Neural cell (in vitro differentiated cells): Measurements from ENCODE around the gene NDUFS7. TPM values are rescaled to one million over a fixed set of nuclear protein-coding genes. Genes with fewer than 3 reads are reported as not detected.

Source experiments
- H2AFZ ChIP-seq: fragments of 200-600, 300-800 bp; sonication (generic), shearing (Covaris generic); 2 replicates; pipeline ENCODE4 v1.6.0; 2014; ENCODE audit warnings: low read depth, mild to moderate bottlenecking, antibody characterized with exemption, low read length, moderate library complexity
- H3F3A ChIP-seq: fragments of 200-600 bp; shearing (Covaris generic); 2 replicates; pipeline ENCODE4 v1.6.1; 2016; ENCODE audit warnings: mild to moderate bottlenecking, moderate library complexity, mixed read lengths, antibody characterized with exemption, low read length; ENCODE audit not compliant: insufficient read depth, poor library complexity, severe bottlenecking
- H3K27ac ChIP-seq: fragments of 200-600, 300-800 bp; sonication (generic), shearing (Covaris generic); 2 replicates; pipeline ENCODE4 v1.5.1; 2014; ENCODE audit warnings: mild to moderate bottlenecking, low read length, moderate library complexity
- H3K27me3 ChIP-seq: fragments of 300-800, 200-600 bp; sonication (generic), shearing (Covaris generic); 2 replicates; pipeline ENCODE4 v1.6.0; 2014; ENCODE audit warnings: mild to moderate bottlenecking, low read depth, low read length, moderate library complexity; ENCODE audit not compliant: insufficient read depth
- H3K36me3 ChIP-seq: fragments of 300-800, 200-600 bp; sonication (generic), shearing (Covaris generic); 2 replicates; pipeline ENCODE4 v1.5.1; 2014; ENCODE audit warnings: mild to moderate bottlenecking, antibody characterized with exemption, low read length, moderate library complexity; ENCODE audit not compliant: insufficient read depth
- H3K4me2 ChIP-seq: fragments of 300-800, 200-600 bp; sonication (generic), shearing (Covaris generic); 2 replicates; pipeline ENCODE4 v1.6.0; 2014; ENCODE audit warnings: mild to moderate bottlenecking, low read length
- H3K4me3 ChIP-seq: fragments of 300-800, 200-600 bp; sonication (generic), shearing (Covaris generic); 2 replicates; pipeline ENCODE4 v1.5.1; 2014; ENCODE audit warnings: mild to moderate bottlenecking, low read length, moderate library complexity
- H3K79me2 ChIP-seq: fragments of 200-600 bp; shearing (Covaris generic); replicated peaks from 2 replicates; pipeline ENCODE4 v1.6.0; 2014; ENCODE audit warnings: mild to moderate bottlenecking, low read length, moderate library complexity; ENCODE audit not compliant: insufficient read depth
- H3K9ac ChIP-seq: fragments of 300-800, 200-600 bp; sonication (generic), shearing (Covaris generic); 2 replicates; pipeline ENCODE4 v1.6.1; 2016; ENCODE audit warnings: mild to moderate bottlenecking, low read length, mixed read lengths
- H3K9me2 ChIP-seq: fragments of 200-600 bp; shearing (Covaris generic); 2 replicates; pipeline ENCODE4 v1.6.1; 2016; ENCODE audit warnings: mild to moderate bottlenecking, low read length, mixed read lengths; ENCODE audit not compliant: insufficient read depth
- H3K9me3 ChIP-seq: fragments of 200-600, 300-800 bp; sonication (generic), shearing (Covaris generic); 2 replicates; pipeline ENCODE4 v1.6.1; 2016; ENCODE audit warnings: mild to moderate bottlenecking, mixed run types, low read length, moderate library complexity, mixed read lengths
- H4K20me1 ChIP-seq: fragments of 200-600 bp; shearing (Covaris generic); 2 replicates; pipeline ENCODE4 v1.6.1; 2016; ENCODE audit warnings: mild to moderate bottlenecking, mixed run types; ENCODE audit not compliant: insufficient read depth
- EP300 ChIP-seq: fragments of 450-650 bp; conservative IDR thresholded peaks from 2 replicates; pipeline ENCODE4 v1.6.1; 2014; ENCODE audit warnings: antibody characterized with exemption, mild to moderate bottlenecking, moderate library complexity; ENCODE audit not compliant: poor library complexity, severe bottlenecking
- EZH2 ChIP-seq: fragments of 200-600, 300-800 bp; shearing (Covaris generic), sonication (generic); IDR thresholded peaks from 2 replicates; pipeline ENCODE4 v1.6.1; 2014; ENCODE audit warnings: antibody characterized with exemption, low read length, borderline replicate concordance, mild to moderate bottlenecking; ENCODE audit not compliant: insufficient read depth, poor library complexity, severe bottlenecking
- MXI1 ChIP-seq: fragments of 450-650 bp; conservative IDR thresholded peaks from 2 replicates; pipeline ENCODE4 v1.6.1; 2014; ENCODE audit warnings: antibody characterized with exemption, mild to moderate bottlenecking; ENCODE audit not compliant: poor library complexity, severe bottlenecking
- POLR2AphosphoS5 ChIP-seq: IDR thresholded peaks from 2 replicates; pipeline ENCODE4 v1.6.1; 2012
- RAD21 ChIP-seq: fragments of 450-650 bp; conservative IDR thresholded peaks from 2 replicates; pipeline ENCODE4 v1.6.1; 2014; ENCODE audit warnings: antibody characterized with exemption, mild to moderate bottlenecking, moderate library complexity
- SMC3 ChIP-seq: fragments of 450-650 bp; conservative IDR thresholded peaks from 2 replicates; pipeline ENCODE4 v1.6.1; 2014; ENCODE audit warnings: antibody characterized with exemption, mild to moderate bottlenecking, moderate library complexity; ENCODE audit not compliant: poor library complexity
- TAF1 ChIP-seq: IDR thresholded peaks from 2 replicates; pipeline ENCODE4 v1.6.1; 2012; ENCODE audit warnings: low read depth
- polyA plus RNA-seq: library from polyadenylated mRNA; depleted of rRNA; stranded (reverse); fragments of >200 nt; gene quantifications from 2 replicates; pipeline ENCODE4 v1.2.3, GENCODE V29; 2014
- TF ChIP-seq, protein P1 (sequence below): IDR thresholded peaks from 2 replicates; pipeline ENCODE4 v1.6.1; 2012; ENCODE audit warnings: borderline replicate concordance
- TF ChIP-seq, protein P2 (sequence below): fragments of 450-650 bp; IDR thresholded peaks from 2 replicates; pipeline ENCODE4 v1.5.1; 2014; ENCODE audit warnings: antibody characterized with exemption, mild to moderate bottlenecking, moderate library complexity; ENCODE audit not compliant: poor library complexity, severe bottlenecking

NDUFS7 gene
- polyA plus RNA-seq, 1 donor from 2014 or later, result 196 TPM

DNA sequence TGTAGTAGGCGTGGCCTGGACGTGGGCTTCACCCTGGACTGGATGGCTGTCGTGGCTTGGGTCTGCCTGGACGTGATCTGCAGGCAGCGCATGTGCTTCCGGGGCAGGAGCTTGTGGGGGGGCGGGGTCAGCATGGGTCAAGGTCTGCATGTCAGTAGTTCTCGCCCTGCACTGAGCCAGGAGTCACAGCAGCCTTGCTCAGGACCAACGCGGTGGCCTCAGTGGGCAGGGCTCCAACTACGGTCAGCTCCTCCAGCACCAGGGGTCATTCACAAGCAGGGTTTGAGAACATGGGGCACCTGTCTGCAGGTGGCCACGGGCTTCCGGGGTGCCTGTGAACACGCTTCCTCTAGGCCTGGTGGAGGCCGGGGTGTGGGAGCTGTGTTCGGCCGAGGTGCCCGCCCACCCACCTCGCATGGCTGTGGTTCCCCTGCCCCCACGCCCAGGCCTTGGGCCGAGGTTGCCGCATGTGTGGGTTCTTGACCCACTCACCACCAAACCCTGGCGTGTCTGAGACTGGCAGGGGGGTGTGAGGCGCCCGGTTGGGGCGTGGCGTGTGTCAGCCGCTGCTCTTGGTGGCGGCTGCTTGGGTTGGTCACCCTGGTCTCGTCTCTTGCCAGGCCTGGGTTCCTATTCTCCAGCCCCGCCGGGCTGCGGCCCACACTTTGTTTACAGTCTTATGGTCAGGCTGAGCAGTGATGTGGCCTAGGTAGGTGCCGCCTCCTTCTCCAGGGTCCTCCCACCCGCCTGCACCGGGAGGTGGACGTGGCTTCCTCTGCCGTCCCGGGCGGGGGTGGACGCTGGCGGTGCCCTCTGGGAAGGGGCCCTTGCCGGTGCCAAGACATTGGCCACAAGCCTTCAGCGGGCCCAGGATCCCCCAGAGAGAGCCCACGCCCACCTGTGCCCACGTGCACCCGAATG, 49.7 kb downstream of the NDUFS7 start:
- no peaks in the 10 kb centered on the region for H4K20me1 ChIP-seq
- H3F3A ChIP-seq, result peaks cover 4% of the 10 kb centered on the region
- no peaks in the 10 kb centered on the region for H3K9me2 ChIP-seq
- H3K4me3 ChIP-seq, result no peak overlapping the region
- H3K4me2 ChIP-seq, result no peak overlapping the region
- H3K9ac ChIP-seq, result no peak overlapping the region
- H3K36me3 ChIP-seq, result no peaks in the 10 kb centered on the region
- H3K27ac ChIP-seq, result no peak overlapping the region
- no peaks in the 10 kb centered on the region for H3K27me3 ChIP-seq
- H2AFZ ChIP-seq, result no peak overlapping the region
- H3K9me3 ChIP-seq, result no peaks in the 10 kb centered on the region
- TF ChIP-seq, protein P1, sequence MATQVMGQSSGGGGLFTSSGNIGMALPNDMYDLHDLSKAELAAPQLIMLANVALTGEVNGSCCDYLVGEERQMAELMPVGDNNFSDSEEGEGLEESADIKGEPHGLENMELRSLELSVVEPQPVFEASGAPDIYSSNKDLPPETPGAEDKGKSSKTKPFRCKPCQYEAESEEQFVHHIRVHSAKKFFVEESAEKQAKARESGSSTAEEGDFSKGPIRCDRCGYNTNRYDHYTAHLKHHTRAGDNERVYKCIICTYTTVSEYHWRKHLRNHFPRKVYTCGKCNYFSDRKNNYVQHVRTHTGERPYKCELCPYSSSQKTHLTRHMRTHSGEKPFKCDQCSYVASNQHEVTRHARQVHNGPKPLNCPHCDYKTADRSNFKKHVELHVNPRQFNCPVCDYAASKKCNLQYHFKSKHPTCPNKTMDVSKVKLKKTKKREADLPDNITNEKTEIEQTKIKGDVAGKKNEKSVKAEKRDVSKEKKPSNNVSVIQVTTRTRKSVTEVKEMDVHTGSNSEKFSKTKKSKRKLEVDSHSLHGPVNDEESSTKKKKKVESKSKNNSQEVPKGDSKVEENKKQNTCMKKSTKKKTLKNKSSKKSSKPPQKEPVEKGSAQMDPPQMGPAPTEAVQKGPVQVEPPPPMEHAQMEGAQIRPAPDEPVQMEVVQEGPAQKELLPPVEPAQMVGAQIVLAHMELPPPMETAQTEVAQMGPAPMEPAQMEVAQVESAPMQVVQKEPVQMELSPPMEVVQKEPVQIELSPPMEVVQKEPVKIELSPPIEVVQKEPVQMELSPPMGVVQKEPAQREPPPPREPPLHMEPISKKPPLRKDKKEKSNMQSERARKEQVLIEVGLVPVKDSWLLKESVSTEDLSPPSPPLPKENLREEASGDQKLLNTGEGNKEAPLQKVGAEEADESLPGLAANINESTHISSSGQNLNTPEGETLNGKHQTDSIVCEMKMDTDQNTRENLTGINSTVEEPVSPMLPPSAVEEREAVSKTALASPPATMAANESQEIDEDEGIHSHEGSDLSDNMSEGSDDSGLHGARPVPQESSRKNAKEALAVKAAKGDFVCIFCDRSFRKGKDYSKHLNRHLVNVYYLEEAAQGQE, result no peak
- TF ChIP-seq EZH2, result no peak
- no peak for TF ChIP-seq TAF1
- TF ChIP-seq SMC3, result no peak
- TF ChIP-seq, protein P2, sequence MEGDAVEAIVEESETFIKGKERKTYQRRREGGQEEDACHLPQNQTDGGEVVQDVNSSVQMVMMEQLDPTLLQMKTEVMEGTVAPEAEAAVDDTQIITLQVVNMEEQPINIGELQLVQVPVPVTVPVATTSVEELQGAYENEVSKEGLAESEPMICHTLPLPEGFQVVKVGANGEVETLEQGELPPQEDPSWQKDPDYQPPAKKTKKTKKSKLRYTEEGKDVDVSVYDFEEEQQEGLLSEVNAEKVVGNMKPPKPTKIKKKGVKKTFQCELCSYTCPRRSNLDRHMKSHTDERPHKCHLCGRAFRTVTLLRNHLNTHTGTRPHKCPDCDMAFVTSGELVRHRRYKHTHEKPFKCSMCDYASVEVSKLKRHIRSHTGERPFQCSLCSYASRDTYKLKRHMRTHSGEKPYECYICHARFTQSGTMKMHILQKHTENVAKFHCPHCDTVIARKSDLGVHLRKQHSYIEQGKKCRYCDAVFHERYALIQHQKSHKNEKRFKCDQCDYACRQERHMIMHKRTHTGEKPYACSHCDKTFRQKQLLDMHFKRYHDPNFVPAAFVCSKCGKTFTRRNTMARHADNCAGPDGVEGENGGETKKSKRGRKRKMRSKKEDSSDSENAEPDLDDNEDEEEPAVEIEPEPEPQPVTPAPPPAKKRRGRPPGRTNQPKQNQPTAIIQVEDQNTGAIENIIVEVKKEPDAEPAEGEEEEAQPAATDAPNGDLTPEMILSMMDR, result no peak
- no peak for TF ChIP-seq MXI1
- no peak for TF ChIP-seq POLR2AphosphoS5
- TF ChIP-seq RAD21, result no peak
- no peak for TF ChIP-seq EP300
- H3K79me2 ChIP-seq, result no peaks in the 10 kb centered on the region

DNA sequence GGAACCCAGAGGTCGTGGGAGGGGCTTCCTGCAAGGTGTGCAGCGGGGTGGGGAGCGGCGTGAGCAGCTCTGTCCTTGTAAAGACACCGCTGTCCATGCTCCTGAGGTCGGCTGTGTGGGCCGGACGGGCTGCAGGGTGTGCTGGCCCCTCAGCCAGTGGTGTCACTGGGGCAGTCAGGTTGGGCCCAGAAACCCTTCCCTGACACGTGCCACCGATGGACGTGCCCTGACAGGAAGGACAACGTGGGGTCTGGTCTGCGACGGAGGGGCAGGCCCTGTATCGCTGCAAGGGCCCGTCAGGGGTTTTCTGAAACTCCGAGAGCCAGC, 50.3 kb downstream of the NDUFS7 start:
- Histone ChIP-seq H3K79me2 (peaks cover 6% of the 10 kb centered on the region), H3K27me3 (no peaks in the 10 kb centered on the region), H3K9ac (no peak overlapping the region), H3F3A (peaks cover 4% of the 10 kb centered on the region), H3K4me3 (no peak overlapping the region), H2AFZ (no peak overlapping the region), H3K9me3 (no peaks in the 10 kb centered on the region), H3K36me3 (no peaks in the 10 kb centered on the region), H3K27ac (no peak overlapping the region), H4K20me1 (no peaks in the 10 kb centered on the region), H3K9me2 (no peaks in the 10 kb centered on the region), H3K4me2 (no peak overlapping the region)
- TF ChIP-seq RAD21 (no peak), MXI1 (no peak), TAF1 (no peak), SMC3 (no peak), POLR2AphosphoS5 (no peak), EZH2 (no peak), EP300 (no peak)
- TF ChIP-seq, protein P2, result no peak
